Measurements from ENCODE around the gene PPP1R12B.
"Not testable (repeated sequence)": the region's sequence is repeated elsewhere in the genome, so short reads cannot be mapped to it uniquely, and the experiment has no call there.

PPP1R12B gene

GRCh38 chr1:202554619-202555018 lies 206.1 kb downstream of the PPP1R12B start:
- not testable (repeated sequence) for H3K27me3 ChIP-seq (replicated peaks; ENCODE audit: control insufficient read depth, insufficient read depth, low read length); H3K36me3 ChIP-seq (ENCODE audit: control insufficient read depth, insufficient read depth, low read length, severe bottlenecking); DNase-seq (ENCODE audit: low read depth); H3K4me3 ChIP-seq (ENCODE audit: low read length); H3K9me3 ChIP-seq (ENCODE audit: control insufficient read depth, low read length); H3K9ac ChIP-seq (ENCODE audit: low read length)
- H3K4me1 ChIP-seq (ENCODE audit: control insufficient read depth, insufficient read depth, low read length), result peaks cover 19% of the 10 kb centered on the region

- not testable (repeated sequence) for H3K9ac ChIP-seq (ENCODE audit: low read length); H3K27me3 ChIP-seq (replicated peaks; ENCODE audit: control insufficient read depth, insufficient read depth, low read length); DNase-seq (ENCODE audit: low read depth); H3K4me3 ChIP-seq (ENCODE audit: low read length); H3K36me3 ChIP-seq (ENCODE audit: control insufficient read depth, insufficient read depth, low read length, severe bottlenecking); H3K9me3 ChIP-seq (ENCODE audit: control insufficient read depth, low read length)
- peaks cover 19% of the 10 kb centered on the region for H3K4me1 ChIP-seq (ENCODE audit: control insufficient read depth, insufficient read depth, low read length)
Observed at GRCh38 chr1:202556037-202556436, 207.5 kb downstream of the PPP1R12B start.

DNA sequence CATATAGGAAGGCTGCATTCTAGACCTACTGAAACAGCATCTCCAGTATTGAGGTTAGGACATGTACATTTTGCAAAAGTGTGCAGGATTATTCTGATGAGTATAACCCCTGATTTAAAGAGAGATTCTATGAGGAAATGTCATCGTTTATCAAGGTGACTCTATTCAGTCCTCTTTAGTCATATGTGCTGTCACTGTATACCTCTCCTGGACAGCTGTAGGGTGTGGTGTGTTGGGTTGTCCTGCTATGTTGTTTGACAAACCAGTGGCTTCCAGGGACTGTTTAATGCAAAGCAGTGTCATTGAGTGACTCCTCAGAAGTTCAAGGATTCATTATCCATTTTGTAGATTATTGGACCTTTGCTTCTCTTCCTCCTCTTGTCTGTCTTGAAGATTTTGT lies 209.2 kb downstream of the PPP1R12B start:
- H3K4me1 ChIP-seq (ENCODE audit: control insufficient read depth, insufficient read depth, low read length), result peaks cover 29% of the 10 kb centered on the region
- not testable (repeated sequence) for DNase-seq (ENCODE audit: low read depth); H3K9ac ChIP-seq (ENCODE audit: low read length); H3K4me3 ChIP-seq (ENCODE audit: low read length); H3K27me3 ChIP-seq (replicated peaks; ENCODE audit: control insufficient read depth, insufficient read depth, low read length); H3K36me3 ChIP-seq (ENCODE audit: control insufficient read depth, insufficient read depth, low read length, severe bottlenecking); H3K9me3 ChIP-seq (ENCODE audit: control insufficient read depth, low read length)

- Histone ChIP-seq H3K9ac (ENCODE audit: low read length) (no peak overlapping the region), H3K36me3 (ENCODE audit: control insufficient read depth, insufficient read depth, low read length, severe bottlenecking) (no peaks in the 10 kb centered on the region), H3K9me3 (ENCODE audit: control insufficient read depth, low read length) (no peaks in the 10 kb centered on the region), H3K27me3 (replicated peaks; ENCODE audit: control insufficient read depth, insufficient read depth, low read length) (no peaks in the 10 kb centered on the region), H3K4me3 (ENCODE audit: low read length) (no peak overlapping the region), H3K4me1 (ENCODE audit: control insufficient read depth, insufficient read depth, low read length) (peaks cover 36% of the 10 kb centered on the region)
- no peak for DNase-seq (ENCODE audit: low read depth)
Observed at GRCh38 chr1:202561240-202561639, 212.7 kb downstream of the PPP1R12B start.

GRCh38 chr1:202561726-202562443 lies 213.4 kb downstream of the PPP1R12B start:
- H3K4me1 ChIP-seq (ENCODE audit: control insufficient read depth, insufficient read depth, low read length), result peaks cover 42% of the 10 kb centered on the region
- H3K27me3 ChIP-seq (replicated peaks; ENCODE audit: control insufficient read depth, insufficient read depth, low read length), result no peaks in the 10 kb centered on the region
- H3K4me3 ChIP-seq (ENCODE audit: low read length), result no peak overlapping the region
- H3K9me3 ChIP-seq (ENCODE audit: control insufficient read depth, low read length), result no peaks in the 10 kb centered on the region
- H3K9ac ChIP-seq (ENCODE audit: low read length), result no peak overlapping the region
- H3K36me3 ChIP-seq (ENCODE audit: control insufficient read depth, insufficient read depth, low read length, severe bottlenecking), result no peaks in the 10 kb centered on the region
- DNase-seq (ENCODE audit: low read depth), result no peak

- Histone ChIP-seq H3K4me1 (ENCODE audit: control insufficient read depth, insufficient read depth, low read length) (peaks cover 49% of the 10 kb centered on the region), H3K36me3 (ENCODE audit: control insufficient read depth, insufficient read depth, low read length, severe bottlenecking) (no peaks in the 10 kb centered on the region), H3K9ac (ENCODE audit: low read length) (no peak overlapping the region), H3K27me3 (replicated peaks; ENCODE audit: control insufficient read depth, insufficient read depth, low read length) (no peaks in the 10 kb centered on the region), H3K9me3 (ENCODE audit: control insufficient read depth, low read length) (no peaks in the 10 kb centered on the region), H3K4me3 (ENCODE audit: low read length) (no peak overlapping the region)
- DNase-seq (ENCODE audit: low read depth), result peak; percentile 24
Observed at GRCh38 chr1:202562444-202563060, 214.1 kb downstream of the PPP1R12B start.

- H3K4me1 ChIP-seq (ENCODE audit: control insufficient read depth, insufficient read depth, low read length), result peaks cover 56% of the 10 kb centered on the region
- no peaks in the 10 kb centered on the region for H3K9me3 ChIP-seq (ENCODE audit: control insufficient read depth, low read length)
- no peaks in the 10 kb centered on the region for H3K36me3 ChIP-seq (ENCODE audit: control insufficient read depth, insufficient read depth, low read length, severe bottlenecking)
- H3K4me3 ChIP-seq (ENCODE audit: low read length), result no peak overlapping the region
- no peaks in the 10 kb centered on the region for H3K27me3 ChIP-seq (replicated peaks; ENCODE audit: control insufficient read depth, insufficient read depth, low read length)
- no peak for DNase-seq (ENCODE audit: low read depth)
- no peak overlapping the region for H3K9ac ChIP-seq (ENCODE audit: low read length)
Observed at GRCh38 chr1:202563818-202564217, 215.3 kb downstream of the PPP1R12B start.

- Histone ChIP-seq H3K9ac (ENCODE audit: low read length) (no peak overlapping the region), H3K9me3 (ENCODE audit: control insufficient read depth, low read length) (no peaks in the 10 kb centered on the region), H3K36me3 (ENCODE audit: control insufficient read depth, insufficient read depth, low read length, severe bottlenecking) (peaks cover 7% of the 10 kb centered on the region), H3K27me3 (replicated peaks; ENCODE audit: control insufficient read depth, insufficient read depth, low read length) (no peaks in the 10 kb centered on the region), H3K4me1 (ENCODE audit: control insufficient read depth, insufficient read depth, low read length) (peaks cover 68% of the 10 kb centered on the region), H3K4me3 (ENCODE audit: low read length) (no peak overlapping the region)
- DNase-seq (ENCODE audit: low read depth), result no peak
Observed at GRCh38 chr1:202564958-202565495, 216.5 kb downstream of the PPP1R12B start.

- DNase-seq (ENCODE audit: low read depth), result no peak
- H3K4me1 ChIP-seq (ENCODE audit: control insufficient read depth, insufficient read depth, low read length), result peaks cover 68% of the 10 kb centered on the region
- H3K9ac ChIP-seq (ENCODE audit: low read length), result peak overlapping the region; percentile 47
- H3K36me3 ChIP-seq (ENCODE audit: control insufficient read depth, insufficient read depth, low read length, severe bottlenecking), result peaks cover 14% of the 10 kb centered on the region
- peak overlapping the region; percentile 45 for H3K4me3 ChIP-seq (ENCODE audit: low read length)
- no peaks in the 10 kb centered on the region for H3K27me3 ChIP-seq (replicated peaks; ENCODE audit: control insufficient read depth, insufficient read depth, low read length)
- H3K9me3 ChIP-seq (ENCODE audit: control insufficient read depth, low read length), result no peaks in the 10 kb centered on the region
Observed at GRCh38 chr1:202565890-202566602, 217.5 kb downstream of the PPP1R12B start.

DNA sequence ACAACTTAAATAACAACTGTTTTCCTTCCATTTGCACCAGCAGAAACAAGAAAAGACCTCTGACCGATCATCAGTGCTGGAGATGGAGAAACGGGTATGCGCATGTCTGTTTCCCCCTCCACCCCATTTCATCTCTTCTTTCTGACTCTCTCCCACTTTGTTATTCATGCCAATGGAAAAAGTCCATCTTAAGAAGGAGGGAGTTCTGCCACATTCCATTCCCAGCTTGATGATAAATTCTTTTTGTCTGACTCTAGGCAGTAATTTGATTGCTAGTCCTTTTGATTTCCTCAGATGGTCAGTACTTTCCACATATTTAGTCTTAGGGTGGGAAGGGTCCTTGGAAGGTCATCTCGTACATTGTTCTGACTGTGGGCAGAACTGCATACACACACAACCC lies 219.2 kb downstream of the PPP1R12B start:
- peak; percentile 55 for DNase-seq (ENCODE audit: low read depth)
- Histone ChIP-seq H3K9me3 (ENCODE audit: control insufficient read depth, low read length) (no peaks in the 10 kb centered on the region), H3K4me1 (ENCODE audit: control insufficient read depth, insufficient read depth, low read length) (peaks cover 57% of the 10 kb centered on the region), H3K9ac (ENCODE audit: low read length) (no peak overlapping the region), H3K36me3 (ENCODE audit: control insufficient read depth, insufficient read depth, low read length, severe bottlenecking) (peaks cover 20% of the 10 kb centered on the region), H3K4me3 (ENCODE audit: low read length) (peak overlapping the region; percentile 15), H3K27me3 (replicated peaks; ENCODE audit: control insufficient read depth, insufficient read depth, low read length) (no peaks in the 10 kb centered on the region)

GRCh38 chr1:202568410-202568809 lies 219.9 kb downstream of the PPP1R12B start:
- H3K9me3 ChIP-seq (ENCODE audit: control insufficient read depth, low read length), result no peaks in the 10 kb centered on the region
- H3K36me3 ChIP-seq (ENCODE audit: control insufficient read depth, insufficient read depth, low read length, severe bottlenecking), result peaks cover 25% of the 10 kb centered on the region
- H3K4me1 ChIP-seq (ENCODE audit: control insufficient read depth, insufficient read depth, low read length), result peaks cover 53% of the 10 kb centered on the region
- no peaks in the 10 kb centered on the region for H3K27me3 ChIP-seq (replicated peaks; ENCODE audit: control insufficient read depth, insufficient read depth, low read length)
- DNase-seq (ENCODE audit: low read depth), result no peak
- no peak overlapping the region for H3K9ac ChIP-seq (ENCODE audit: low read length)
- H3K4me3 ChIP-seq (ENCODE audit: low read length), result peak overlapping the region; percentile 15

Measured in adipocyte (in vitro differentiated cells).